Ishikawa (cell line): Measurements from ENCODE around the gene WASHC4.

ENCODE experiments used
- CEBPB ChIP-seq: IDR thresholded peaks from 2 replicates; pipeline ENCODE4 v1.6.1; 2012
- CREB1 ChIP-seq: IDR thresholded peaks from 2 replicates; pipeline ENCODE4 v1.6.1; 2012; ENCODE audit warnings: low read depth
- EGR1 ChIP-seq: IDR thresholded peaks from 2 replicates; pipeline ENCODE4 v1.6.1; 2012
- EP300 ChIP-seq: IDR thresholded peaks from 2 replicates; pipeline ENCODE4 v1.6.1; 2012; ENCODE audit warnings: borderline replicate concordance
- FOXM1 ChIP-seq: IDR thresholded peaks from 2 replicates; pipeline ENCODE4 v1.6.1; 2012; ENCODE audit warnings: low read depth, borderline replicate concordance
- NFIC ChIP-seq: IDR thresholded peaks from 2 replicates; pipeline ENCODE4 v1.6.1; 2012
- RAD21 ChIP-seq: IDR thresholded peaks from 2 replicates; pipeline ENCODE4 v1.6.1; 2012; ENCODE audit warnings: low read depth
- TAF1 ChIP-seq: IDR thresholded peaks from 2 replicates; pipeline ENCODE4 v1.6.1; 2012; ENCODE audit warnings: low read depth, mild to moderate bottlenecking
- TCF12 ChIP-seq: IDR thresholded peaks from 2 replicates; pipeline ENCODE4 v1.6.1; 2012; ENCODE audit warnings: low read depth
- TEAD4 ChIP-seq: IDR thresholded peaks from 2 replicates; pipeline ENCODE4 v1.6.1; 2012
- YY1 ChIP-seq: IDR thresholded peaks from 2 replicates; pipeline ENCODE4 v1.6.1; 2012; ENCODE audit warnings: low read depth
- ZBTB7A ChIP-seq: IDR thresholded peaks from 2 replicates; pipeline ENCODE4 v1.6.1; 2012; ENCODE audit warnings: low read depth
- TF ChIP-seq, protein P1 (sequence below): IDR thresholded peaks from 2 replicates; pipeline ENCODE4 v1.6.1; 2012
- TF ChIP-seq, protein P2 (sequence below): IDR thresholded peaks from 2 replicates; pipeline ENCODE4 v1.6.1; 2012
- TF ChIP-seq, protein P3 (sequence below): IDR thresholded peaks from 2 replicates; pipeline ENCODE4 v1.6.1; 2012; ENCODE audit warnings: low read depth, mild to moderate bottlenecking

The WASHC4 gene

DNA sequence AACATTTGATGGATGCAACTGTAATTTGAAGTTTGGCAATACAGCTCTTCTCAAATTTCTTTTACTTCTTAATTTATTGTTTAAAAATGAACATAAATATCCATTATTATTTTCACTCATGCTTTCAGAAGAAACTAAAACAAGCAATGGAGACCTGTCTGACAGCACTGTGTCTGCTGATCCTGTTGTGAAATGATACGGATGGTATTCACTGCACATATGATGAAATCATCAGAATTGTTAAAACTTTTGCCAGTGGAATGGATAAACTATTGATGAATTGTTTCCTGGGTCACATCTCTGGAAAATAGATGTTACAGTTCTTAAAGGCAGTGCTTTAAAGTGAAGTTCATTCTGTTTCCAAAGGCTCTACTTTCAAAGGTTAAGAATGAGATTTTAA is 59.2 kb downstream of the WASHC4 start:
- no peak for TF ChIP-seq YY1
- no peak for TF ChIP-seq TEAD4
- no peak for TF ChIP-seq EGR1
- TF ChIP-seq, protein P1, sequence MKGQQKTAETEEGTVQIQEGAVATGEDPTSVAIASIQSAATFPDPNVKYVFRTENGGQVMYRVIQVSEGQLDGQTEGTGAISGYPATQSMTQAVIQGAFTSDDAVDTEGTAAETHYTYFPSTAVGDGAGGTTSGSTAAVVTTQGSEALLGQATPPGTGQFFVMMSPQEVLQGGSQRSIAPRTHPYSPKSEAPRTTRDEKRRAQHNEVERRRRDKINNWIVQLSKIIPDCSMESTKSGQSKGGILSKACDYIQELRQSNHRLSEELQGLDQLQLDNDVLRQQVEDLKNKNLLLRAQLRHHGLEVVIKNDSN = no peak
- TF ChIP-seq EP300 = no peak
- no peak for TF ChIP-seq TCF12
- TF ChIP-seq, protein P2, sequence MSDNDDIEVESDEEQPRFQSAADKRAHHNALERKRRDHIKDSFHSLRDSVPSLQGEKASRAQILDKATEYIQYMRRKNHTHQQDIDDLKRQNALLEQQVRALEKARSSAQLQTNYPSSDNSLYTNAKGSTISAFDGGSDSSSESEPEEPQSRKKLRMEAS = no peak
- no peak for TF ChIP-seq FOXM1

DNA sequence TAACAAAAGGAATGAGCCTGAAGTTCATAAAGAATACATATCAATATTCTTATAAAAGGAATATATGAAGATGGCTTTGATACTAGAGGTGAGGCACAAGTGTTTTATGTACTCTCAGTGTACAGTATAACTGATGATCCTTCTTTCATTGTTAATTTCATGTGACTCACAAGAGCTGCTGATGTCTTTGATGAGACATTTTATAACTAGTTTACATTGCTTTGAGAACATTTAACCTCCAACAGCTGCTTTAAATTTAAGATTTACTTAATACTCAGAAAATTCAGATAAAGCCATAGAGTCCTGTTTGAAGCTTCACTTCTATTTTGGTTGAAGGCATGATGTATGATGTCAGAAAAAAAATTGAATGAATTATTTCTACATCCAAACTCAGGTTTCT is 59.8 kb downstream of the WASHC4 start:
- TF ChIP-seq RAD21 = no peak
- TF ChIP-seq, protein P3, sequence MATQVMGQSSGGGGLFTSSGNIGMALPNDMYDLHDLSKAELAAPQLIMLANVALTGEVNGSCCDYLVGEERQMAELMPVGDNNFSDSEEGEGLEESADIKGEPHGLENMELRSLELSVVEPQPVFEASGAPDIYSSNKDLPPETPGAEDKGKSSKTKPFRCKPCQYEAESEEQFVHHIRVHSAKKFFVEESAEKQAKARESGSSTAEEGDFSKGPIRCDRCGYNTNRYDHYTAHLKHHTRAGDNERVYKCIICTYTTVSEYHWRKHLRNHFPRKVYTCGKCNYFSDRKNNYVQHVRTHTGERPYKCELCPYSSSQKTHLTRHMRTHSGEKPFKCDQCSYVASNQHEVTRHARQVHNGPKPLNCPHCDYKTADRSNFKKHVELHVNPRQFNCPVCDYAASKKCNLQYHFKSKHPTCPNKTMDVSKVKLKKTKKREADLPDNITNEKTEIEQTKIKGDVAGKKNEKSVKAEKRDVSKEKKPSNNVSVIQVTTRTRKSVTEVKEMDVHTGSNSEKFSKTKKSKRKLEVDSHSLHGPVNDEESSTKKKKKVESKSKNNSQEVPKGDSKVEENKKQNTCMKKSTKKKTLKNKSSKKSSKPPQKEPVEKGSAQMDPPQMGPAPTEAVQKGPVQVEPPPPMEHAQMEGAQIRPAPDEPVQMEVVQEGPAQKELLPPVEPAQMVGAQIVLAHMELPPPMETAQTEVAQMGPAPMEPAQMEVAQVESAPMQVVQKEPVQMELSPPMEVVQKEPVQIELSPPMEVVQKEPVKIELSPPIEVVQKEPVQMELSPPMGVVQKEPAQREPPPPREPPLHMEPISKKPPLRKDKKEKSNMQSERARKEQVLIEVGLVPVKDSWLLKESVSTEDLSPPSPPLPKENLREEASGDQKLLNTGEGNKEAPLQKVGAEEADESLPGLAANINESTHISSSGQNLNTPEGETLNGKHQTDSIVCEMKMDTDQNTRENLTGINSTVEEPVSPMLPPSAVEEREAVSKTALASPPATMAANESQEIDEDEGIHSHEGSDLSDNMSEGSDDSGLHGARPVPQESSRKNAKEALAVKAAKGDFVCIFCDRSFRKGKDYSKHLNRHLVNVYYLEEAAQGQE = no peak
- TF ChIP-seq EGR1 = no peak
- no peak for TF ChIP-seq CEBPB

DNA sequence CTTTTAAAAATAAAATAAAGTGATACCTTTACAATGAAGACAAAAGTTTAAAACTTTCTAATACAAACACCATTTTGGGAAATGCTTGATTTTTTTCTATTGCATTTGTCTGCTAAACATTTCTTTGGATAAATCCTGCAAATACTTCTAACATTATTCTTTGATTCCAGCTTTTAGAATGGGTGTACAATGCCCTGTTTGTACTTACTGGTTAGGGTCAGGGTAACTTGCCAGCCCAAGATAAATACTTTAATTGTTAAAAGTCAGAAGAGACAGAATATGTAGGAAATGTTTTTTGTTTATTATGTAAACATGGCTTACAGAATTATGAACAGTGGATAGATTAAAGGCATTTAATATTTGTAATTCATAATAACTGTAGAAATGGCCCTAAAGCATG is 60.5 kb downstream of the WASHC4 start:
- TF ChIP-seq, protein P1 = no peak
- TF ChIP-seq TEAD4 (no peak), ZBTB7A (no peak), EGR1 (no peak), TAF1 (no peak), CREB1 (no peak), YY1 (no peak), RAD21 (no peak), FOXM1 (no peak), TCF12 (no peak), CEBPB (no peak), EP300 (no peak), NFIC (no peak)
- TF ChIP-seq, protein P2 = no peak
- TF ChIP-seq, protein P3 = no peak

DNA sequence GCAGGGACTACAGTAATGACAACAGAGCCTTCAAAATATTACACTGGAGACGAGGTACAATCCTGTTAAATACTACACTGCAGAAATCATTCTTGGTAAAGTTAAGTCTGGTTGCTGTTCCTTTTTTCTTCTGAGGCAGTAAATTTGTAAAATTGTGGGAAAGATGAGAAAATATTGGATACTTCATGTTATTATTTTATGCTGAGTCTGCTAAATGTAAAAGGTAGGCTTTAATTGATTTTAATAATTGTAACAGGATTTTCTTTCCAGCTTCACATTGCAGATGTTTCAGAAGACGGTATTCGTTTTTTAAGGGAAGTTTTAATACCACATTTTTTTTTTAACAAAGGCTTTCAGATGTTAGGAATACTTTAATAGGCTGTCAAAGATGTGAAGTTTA is 62.6 kb downstream of the WASHC4 start:
- no peak for TF ChIP-seq EGR1
- no peak for TF ChIP-seq TCF12
- no peak for TF ChIP-seq CEBPB
- TF ChIP-seq YY1 = no peak
- TF ChIP-seq RAD21 = no peak
- TF ChIP-seq, protein P3 = no peak
- TF ChIP-seq TEAD4 = no peak
- TF ChIP-seq CREB1 = no peak
- TF ChIP-seq FOXM1 = no peak
- TF ChIP-seq ZBTB7A = no peak
- TF ChIP-seq TAF1 = no peak

DNA sequence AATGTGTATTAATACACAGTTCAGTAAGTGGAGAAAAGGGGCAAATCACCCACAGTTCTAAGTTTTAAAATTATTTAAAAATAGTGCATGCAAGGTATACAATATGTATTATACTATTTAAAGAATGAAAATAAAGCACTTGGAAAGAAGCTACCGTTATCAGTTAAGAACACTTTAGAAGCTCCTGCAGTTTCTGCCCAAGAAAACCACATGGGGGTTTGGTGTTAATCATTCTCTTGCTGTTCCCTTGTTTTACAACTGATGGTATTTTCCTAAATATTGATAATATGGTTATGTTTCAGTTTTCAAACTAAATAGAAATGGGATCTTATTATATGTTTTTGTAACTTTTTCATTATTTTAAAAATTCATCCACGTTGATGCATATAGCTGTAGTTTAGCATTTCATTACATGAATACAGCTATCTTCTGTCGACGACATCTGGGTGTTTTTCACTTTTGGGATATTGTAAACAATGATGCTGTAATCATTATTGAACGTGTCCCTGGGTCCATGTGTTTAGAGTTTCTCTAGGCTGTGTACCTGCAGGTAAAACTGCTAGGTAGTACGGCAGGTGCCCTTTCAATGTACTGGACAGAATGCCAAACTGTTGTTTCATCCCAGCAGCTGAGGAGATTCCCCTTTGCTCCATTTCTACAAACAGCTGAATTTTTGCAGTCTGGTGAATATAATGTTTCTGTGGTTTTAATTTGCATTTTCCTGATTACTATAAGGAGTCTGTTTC is 64.3 kb downstream of the WASHC4 start:
- TF ChIP-seq, protein P2 = no peak
- no peak for TF ChIP-seq NFIC
- no peak for TF ChIP-seq TCF12
- no peak for TF ChIP-seq EP300
- TF ChIP-seq, protein P1 = no peak
- TF ChIP-seq CREB1 = no peak
- TF ChIP-seq YY1 = no peak
- no peak for TF ChIP-seq TEAD4
- no peak for TF ChIP-seq ZBTB7A
